Measurements from ENCODE around the gene EMILIN2.
"Not testable (repeated sequence)": the region's sequence is repeated elsewhere in the genome, so short reads cannot be mapped to it uniquely, and the experiment has no call there.

EMILIN2 gene

GRCh38 chr18:2847317-2848246 is 776 bp downstream of the EMILIN2 start:
- peak; percentile 62 for DNase-seq

- no peak for DNase-seq
Measured at GRCh38 chr18:2848247-2849246, 1.7 kb downstream of the EMILIN2 start.

GRCh38 chr18:2850816-2851215 is 4.0 kb downstream of the EMILIN2 start:
- peak; percentile 28 for DNase-seq

- no peak for DNase-seq
Measured at GRCh38 chr18:2851771-2852170, 5.0 kb downstream of the EMILIN2 start.

- not testable (repeated sequence) for DNase-seq
Measured at GRCh38 chr18:2852460-2852859, 5.7 kb downstream of the EMILIN2 start.

- DNase-seq: no peak
Measured at GRCh38 chr18:2853173-2853925, 6.5 kb downstream of the EMILIN2 start.

GRCh38 chr18:2853926-2854664 is 7.3 kb downstream of the EMILIN2 start:
- no peak for DNase-seq

GRCh38 chr18:2854875-2855274 is 8.1 kb downstream of the EMILIN2 start:
- DNase-seq: no peak

- peak; percentile 14 for DNase-seq
Measured at GRCh38 chr18:2855560-2856350, 8.9 kb downstream of the EMILIN2 start.

- DNase-seq: no peak
Measured at GRCh38 chr18:2856547-2857170, 9.9 kb downstream of the EMILIN2 start.

GRCh38 chr18:2857491-2858131 is 10.8 kb downstream of the EMILIN2 start:
- DNase-seq: no peak

GRCh38 chr18:2860397-2860796 is 13.6 kb downstream of the EMILIN2 start:
- not testable (repeated sequence) for DNase-seq

GRCh38 chr18:2863997-2864396 is 17.2 kb downstream of the EMILIN2 start:
- DNase-seq: not testable (repeated sequence)

GRCh38 chr18:2866465-2866864 is 19.7 kb downstream of the EMILIN2 start:
- not testable (repeated sequence) for DNase-seq

- DNase-seq: no peak
Measured at GRCh38 chr18:2869207-2869606, 22.4 kb downstream of the EMILIN2 start.

GRCh38 chr18:2871111-2871720 is 24.4 kb downstream of the EMILIN2 start:
- no peak for DNase-seq

GRCh38 chr18:2872095-2872494 is 25.3 kb downstream of the EMILIN2 start:
- no peak for DNase-seq

GRCh38 chr18:2874765-2875164 is 28.0 kb downstream of the EMILIN2 start:
- DNase-seq: no peak

- no peak for DNase-seq
Measured at GRCh38 chr18:2878656-2879330, 32.0 kb downstream of the EMILIN2 start.
